Testis (tissue), 2 donors: ENCODE measurements around the gene RAB36.

Experiments
- POLR2A ChIP-seq: fragments of 450-650 bp; IDR thresholded peaks from one replicate; pipeline ENCODE4 v1.6.1; 2017; ENCODE audit warnings: antibody characterized with exemption, mild to moderate bottlenecking, moderate library complexity
- TF ChIP-seq, protein P1 (sequence below), 3 experiments: fragments of 450-650 bp in 2 of 3; fragments of 200-600 bp in 1 of 3; sonication (generic) in 1 of 3; IDR thresholded peaks; one replicate each; pipeline ENCODE4 v1.5.1; 2016 to 2019; ENCODE audit warnings: antibody characterized with exemption in 3 of 3, mild to moderate bottlenecking in 2 of 3, moderate library complexity in 1 of 3

DNA sequence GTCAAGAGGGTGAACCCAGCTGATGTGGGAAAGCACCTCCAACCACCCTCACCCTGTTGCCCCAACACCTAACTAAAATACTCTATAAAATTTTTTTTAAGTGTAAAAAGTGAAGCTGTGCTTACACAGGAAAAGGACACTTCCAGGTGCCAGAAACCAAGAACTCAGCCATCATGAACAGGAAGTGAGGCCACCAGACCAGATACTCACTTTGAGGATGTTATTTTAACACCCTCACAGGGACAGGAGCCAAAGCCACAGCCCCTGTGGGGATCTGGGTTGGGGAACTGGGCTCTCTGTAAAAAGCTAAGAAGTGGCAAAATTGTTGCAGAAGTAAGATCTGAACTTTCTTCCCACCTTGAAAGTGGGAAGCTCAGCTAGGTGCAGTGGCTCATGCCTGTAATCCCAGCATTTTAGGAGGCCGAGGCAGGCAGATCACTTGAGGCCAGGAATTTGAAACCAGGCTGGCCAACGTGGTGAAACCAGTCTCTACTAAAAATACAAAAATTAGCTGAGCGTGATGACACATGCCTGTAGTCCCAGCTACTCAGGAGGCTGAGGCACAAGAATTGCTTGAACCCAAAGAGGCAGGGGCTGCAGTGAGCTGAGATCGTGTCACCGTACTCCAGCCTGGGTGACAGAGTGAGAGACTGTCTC lies 7.2 kb upstream of the RAB36 start:
- TF ChIP-seq, protein P1, sequence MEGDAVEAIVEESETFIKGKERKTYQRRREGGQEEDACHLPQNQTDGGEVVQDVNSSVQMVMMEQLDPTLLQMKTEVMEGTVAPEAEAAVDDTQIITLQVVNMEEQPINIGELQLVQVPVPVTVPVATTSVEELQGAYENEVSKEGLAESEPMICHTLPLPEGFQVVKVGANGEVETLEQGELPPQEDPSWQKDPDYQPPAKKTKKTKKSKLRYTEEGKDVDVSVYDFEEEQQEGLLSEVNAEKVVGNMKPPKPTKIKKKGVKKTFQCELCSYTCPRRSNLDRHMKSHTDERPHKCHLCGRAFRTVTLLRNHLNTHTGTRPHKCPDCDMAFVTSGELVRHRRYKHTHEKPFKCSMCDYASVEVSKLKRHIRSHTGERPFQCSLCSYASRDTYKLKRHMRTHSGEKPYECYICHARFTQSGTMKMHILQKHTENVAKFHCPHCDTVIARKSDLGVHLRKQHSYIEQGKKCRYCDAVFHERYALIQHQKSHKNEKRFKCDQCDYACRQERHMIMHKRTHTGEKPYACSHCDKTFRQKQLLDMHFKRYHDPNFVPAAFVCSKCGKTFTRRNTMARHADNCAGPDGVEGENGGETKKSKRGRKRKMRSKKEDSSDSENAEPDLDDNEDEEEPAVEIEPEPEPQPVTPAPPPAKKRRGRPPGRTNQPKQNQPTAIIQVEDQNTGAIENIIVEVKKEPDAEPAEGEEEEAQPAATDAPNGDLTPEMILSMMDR (IDR thresholded peaks at IDR 0.05), result no peak
- TF ChIP-seq POLR2A, result no peak
